22Rv1 (cell line): Measurements from ENCODE around the gene FAM168B.

ENCODE experiments used
- H3K27ac ChIP-seq: fragments of 450-650 bp; 2 replicates; pipeline ENCODE4 v1.5.1; 2017
- CTCF ChIP-seq: fragments of 450-650 bp; IDR thresholded peaks from 2 replicates; pipeline ENCODE4 v1.5.1; 2017; ENCODE audit warnings: mild to moderate bottlenecking
- ZFX ChIP-seq: fragments of 450-650 bp; IDR thresholded peaks from 2 replicates; pipeline ENCODE4 v1.6.1; 2017; ENCODE audit warnings: antibody characterized with exemption, borderline replicate concordance

FAM168B gene

GRCh38 chr2:131058214-131058843, 34.9 kb downstream of the FAM168B start:
- no peak overlapping the region for H3K27ac ChIP-seq
- TF ChIP-seq ZFX (no peak), CTCF (no peak)

DNA sequence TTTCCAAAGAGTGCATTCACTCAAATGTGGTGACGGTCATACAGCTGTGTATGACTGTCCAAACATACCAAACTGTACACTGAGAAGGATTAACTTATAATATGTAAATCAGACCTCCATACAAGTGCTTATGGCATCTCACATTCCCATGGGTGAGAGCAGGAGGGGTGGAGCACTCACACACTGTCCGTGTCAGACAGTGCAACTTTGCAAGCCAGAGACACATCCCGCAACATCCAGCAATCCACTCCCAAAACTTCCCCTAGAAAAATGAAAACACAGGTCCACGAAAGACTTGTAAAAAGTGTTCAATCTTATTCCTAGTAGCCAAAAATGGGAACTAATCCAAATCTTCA, 36.4 kb downstream of the FAM168B start:
- H3K27ac ChIP-seq = no peak overlapping the region
- TF ChIP-seq ZFX (no peak), CTCF (no peak)

- no peak overlapping the region for H3K27ac ChIP-seq
- TF ChIP-seq ZFX (no peak), CTCF (no peak)
Observed at GRCh38 chr2:131056204-131056931, 36.9 kb downstream of the FAM168B start.

GRCh38 chr2:131055169-131056065, 37.8 kb downstream of the FAM168B start:
- TF ChIP-seq ZFX (no peak), CTCF (no peak)
- H3K27ac ChIP-seq = no peak overlapping the region

- TF ChIP-seq ZFX = no peak
- TF ChIP-seq CTCF = no peak
- H3K27ac ChIP-seq = no peak overlapping the region
Observed at GRCh38 chr2:131054488-131054887, 38.8 kb downstream of the FAM168B start.

GRCh38 chr2:131052741-131053263, 40.5 kb downstream of the FAM168B start:
- H3K27ac ChIP-seq = no peak overlapping the region
- no peak for TF ChIP-seq CTCF
- TF ChIP-seq ZFX = no peak
